COR-L47 (cell line): ENCODE data around the gene MAPKAP1.
"Not testable (repeated sequence)": the region's sequence is repeated elsewhere in the genome, so short reads cannot be mapped to it uniquely, and the experiment has no call there.

Experiments
- DNase-seq: peaks from one replicate; lab custom pipeline; 2025; lab: John Stamatoyannopoulos, UW

MAPKAP1 gene

GRCh38 chr9:125411171-125411756, 295.7 kb downstream of the MAPKAP1 start:
- DNase-seq: no peak

DNA sequence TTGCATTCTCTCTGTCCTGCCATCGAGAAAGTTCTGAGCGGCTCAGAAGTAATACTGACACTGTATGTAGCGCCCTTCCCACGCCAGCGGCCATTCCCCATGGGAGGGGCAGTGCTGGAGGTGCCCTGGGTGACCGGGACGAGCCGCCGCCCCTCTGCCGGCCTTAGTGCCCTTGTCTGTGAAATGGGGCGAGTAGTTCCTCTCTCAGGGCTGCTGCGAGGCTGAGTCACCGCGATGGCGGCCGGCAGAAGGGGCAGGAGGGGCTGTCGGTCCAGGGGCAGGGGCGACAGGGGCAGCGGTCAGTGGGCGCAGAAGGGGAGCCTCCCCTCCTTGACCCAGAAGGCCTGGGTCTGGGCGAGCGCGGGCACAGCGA, 296.5 kb downstream of the MAPKAP1 start:
- DNase-seq: no peak

DNA sequence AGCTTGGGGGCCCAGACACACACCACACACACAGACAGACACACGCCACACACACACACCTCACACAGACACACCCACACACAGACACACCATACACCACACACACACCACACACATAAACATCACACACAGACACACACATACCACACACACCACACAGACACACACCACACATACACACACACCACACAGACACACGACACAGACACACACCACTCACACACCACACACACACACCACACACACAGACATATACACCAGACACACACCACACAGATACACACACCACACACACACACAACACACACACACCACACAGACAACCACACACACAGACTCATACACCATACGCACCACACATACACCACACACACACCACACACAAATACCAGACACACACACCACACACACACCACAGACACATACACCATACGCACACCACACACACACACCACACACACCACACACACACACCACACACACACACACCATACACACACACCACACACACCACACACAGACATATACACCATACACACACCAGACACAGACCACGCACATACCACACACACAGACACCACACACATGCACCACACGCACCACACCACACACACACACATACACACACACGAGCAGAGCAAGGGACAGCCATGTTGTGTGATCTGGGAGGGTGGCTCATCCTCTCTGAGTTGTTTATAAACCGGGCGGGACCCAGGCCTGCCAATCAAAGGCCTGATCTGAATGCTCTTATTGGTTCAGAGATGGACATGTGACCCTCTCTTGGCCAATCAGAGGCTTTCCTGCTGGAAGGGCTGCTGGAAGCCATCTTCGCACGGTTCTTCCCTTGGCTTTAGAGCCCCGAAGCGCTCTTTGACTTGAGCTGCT, 297.1 kb downstream of the MAPKAP1 start:
- peak; percentile 30 for DNase-seq

- no peak for DNase-seq
Observed at GRCh38 chr9:125409217-125409636, 297.8 kb downstream of the MAPKAP1 start.

DNA sequence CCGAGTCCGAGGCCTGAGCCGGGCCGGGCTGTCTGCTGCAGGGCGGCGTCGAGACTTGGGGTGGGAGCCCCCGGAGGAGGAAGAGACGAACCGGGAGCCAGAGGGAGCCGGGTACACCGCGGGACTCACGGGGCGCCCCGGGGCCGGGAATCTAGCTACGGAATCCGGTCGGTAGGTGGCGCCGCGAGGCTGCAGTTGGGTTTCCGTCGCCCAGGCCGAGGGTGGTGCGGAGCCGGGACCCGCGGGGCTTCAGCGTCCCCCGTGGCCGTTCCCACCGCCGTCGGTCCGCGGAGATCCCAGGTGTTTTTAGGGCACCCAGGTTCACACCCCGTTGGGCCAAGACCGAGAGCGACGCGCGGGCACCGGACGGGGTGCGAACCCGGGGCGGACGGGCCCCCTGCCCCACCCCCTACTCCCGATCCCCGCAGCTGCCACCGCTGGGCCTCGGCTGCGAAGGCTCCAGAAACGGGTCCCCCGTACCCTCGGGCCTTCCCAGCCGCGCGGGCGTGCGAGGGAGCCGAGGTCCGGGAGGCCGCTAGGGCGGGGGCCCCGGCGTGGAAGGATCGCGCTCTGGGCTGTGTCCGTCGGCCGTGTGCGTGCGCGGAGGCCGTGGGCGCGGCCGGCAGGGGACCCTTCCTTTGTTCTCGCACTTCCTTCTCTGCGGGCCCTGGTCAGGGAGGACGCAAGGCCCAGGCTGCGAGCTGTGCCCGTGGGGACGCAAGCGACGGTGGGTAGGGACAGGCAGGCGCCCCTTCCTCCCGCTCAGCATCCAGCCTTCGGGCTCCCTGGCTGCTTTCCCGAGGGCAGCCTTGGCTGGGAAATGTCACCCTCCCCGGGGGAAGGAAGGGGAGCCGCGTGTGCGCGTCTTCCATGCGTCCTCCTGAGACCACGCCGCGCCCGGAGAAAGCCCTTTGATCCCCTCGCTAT, 298.8 kb downstream of the MAPKAP1 start:
- peak; percentile 77 for DNase-seq

DNA sequence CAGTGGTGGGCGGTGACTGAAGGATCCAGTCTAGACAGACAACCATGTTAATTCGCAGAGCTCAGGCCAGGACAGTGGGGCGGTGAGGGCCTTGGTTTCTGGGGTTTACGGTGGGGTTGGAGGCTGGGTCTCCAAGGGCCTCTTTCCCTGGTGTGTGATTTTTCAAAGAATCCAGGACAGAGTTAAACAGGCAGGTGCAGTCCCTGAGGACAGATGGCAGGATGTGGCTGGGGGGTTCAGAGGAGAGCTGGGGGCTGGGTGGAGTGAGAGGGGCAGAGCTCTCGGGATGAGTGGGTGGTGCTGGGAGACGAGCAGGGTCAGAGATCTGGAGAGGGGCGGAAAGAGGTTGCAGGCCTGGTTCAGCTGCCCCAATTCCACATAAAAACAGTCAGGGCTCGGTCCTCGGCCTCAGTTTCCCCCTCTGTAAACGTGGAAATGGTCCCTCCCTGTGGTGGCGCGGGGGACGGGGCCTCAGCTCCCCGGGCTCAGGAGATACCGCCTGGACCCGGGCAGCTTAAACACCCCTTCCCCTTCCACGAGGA, 299.5 kb downstream of the MAPKAP1 start:
- no peak for DNase-seq

GRCh38 chr9:125406810-125407087, 300.3 kb downstream of the MAPKAP1 start:
- no peak for DNase-seq

GRCh38 chr9:125405938-125406809, 300.8 kb downstream of the MAPKAP1 start:
- no peak for DNase-seq

- no peak for DNase-seq
Observed at GRCh38 chr9:125404733-125405132, 302.3 kb downstream of the MAPKAP1 start.

- DNase-seq: no peak
Observed at GRCh38 chr9:125400725-125401716, 306.0 kb downstream of the MAPKAP1 start.

DNA sequence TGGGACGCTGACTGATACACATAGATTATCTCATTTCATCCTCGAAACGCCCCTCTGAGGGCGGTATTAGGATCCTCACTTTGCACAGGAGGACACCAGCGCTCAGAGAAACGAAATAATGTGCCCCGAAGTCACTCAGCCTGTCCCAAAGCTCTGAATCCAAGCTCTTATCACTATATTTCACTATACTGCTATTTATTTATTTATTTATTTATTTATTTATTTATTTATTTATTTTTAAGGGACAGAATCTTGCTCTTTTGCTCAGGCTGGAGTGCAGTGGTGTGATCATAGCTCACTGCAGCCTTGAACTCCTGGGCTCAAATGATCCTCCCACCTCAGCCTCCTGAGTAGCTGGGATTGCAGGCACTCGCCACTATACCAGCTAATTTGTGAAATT, 306.8 kb downstream of the MAPKAP1 start:
- DNase-seq: not testable (repeated sequence)

DNA sequence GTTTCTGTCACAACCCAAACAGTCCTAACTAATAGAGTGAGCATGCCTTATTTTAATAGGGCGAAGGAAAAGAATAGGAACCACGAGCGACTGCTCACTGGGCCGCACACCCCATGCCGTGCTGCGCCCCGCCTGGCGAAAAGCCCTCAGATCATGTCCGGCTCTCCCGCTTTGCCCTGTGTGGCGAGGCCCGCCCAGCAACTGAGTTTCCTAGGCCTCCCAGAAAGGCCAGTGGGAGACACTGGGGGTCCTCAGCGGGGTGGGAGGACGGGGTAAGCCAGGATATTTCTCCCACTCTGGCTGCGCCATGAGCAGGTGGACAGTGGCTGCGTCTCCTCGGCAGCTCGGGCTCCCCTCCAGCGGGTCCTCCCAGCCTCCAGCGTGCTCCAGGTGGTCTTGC, 307.3 kb downstream of the MAPKAP1 start:
- DNase-seq: no peak

- DNase-seq: no peak
Observed at GRCh38 chr9:125399165-125399564, 307.8 kb downstream of the MAPKAP1 start.

DNA sequence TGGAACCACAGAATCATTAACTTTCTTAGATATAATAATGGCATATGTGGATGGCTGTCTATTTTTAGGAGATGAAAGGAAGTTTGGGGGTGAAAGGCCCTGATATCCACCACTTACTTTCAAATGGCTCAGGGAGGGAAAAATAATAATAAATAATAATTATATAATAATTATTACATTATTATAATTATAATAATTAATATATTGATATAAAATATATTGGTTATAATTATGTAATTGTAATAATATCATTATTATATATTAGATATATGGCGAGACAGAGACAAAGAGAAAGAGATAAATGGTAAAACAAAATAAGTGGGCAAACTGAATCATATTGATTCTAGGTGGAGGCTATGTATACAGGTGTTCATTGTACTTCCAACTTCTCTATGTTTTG, 308.8 kb downstream of the MAPKAP1 start:
- no peak for DNase-seq

DNA sequence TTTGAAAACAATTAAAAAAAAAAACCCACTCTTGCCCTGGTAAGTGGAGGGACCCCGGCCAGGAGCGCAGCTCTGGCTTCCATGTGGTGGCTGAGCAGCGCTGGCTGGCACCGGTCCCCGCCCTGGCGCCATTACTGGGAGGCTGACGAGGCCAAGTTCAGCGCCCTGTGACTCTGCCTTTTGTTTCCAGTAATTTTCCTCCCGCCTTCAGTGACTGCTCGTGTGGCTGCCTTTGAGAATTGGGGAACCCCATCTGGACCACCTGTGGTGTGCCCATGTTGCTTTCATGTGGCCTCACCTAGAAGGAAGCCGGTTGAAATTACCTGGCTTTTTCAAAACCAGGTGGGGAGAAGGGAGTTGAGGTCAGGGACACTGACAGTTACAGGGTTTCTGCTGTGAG, 309.3 kb downstream of the MAPKAP1 start:
- peak; percentile 82 for DNase-seq

GRCh38 chr9:125396799-125397198, 310.2 kb downstream of the MAPKAP1 start:
- DNase-seq: no peak

GRCh38 chr9:125393426-125393825, 313.6 kb downstream of the MAPKAP1 start:
- no peak for DNase-seq

DNA sequence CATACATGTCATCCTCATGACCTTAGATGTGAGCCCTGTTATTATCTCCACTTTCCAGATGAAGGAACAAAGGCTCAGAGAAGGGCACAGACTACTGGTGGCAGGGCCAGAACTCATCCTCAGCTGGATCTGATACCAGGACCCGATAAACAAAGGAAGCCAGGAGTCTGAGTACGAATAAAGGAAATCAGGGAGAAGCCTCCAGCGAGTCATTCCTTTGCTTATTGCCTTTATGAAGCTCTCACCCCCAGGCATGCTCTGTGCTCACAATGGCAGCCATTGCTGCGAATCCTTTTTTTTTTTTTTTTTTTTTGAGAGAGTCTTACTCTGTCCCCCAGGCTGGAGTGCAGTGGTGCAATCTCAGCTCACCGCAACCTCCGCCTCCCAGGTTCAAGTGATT, 315.3 kb downstream of the MAPKAP1 start:
- no peak for DNase-seq

- no peak for DNase-seq
Observed at GRCh38 chr9:125388978-125389377, 318.0 kb downstream of the MAPKAP1 start.

- no peak for DNase-seq
Observed at GRCh38 chr9:125387861-125388524, 319.0 kb downstream of the MAPKAP1 start.
